Mammary epithelial cell (primary cell): ENCODE results near the gene FASTK.

Source experiments
- EZH2 ChIP-seq: IDR thresholded peaks from 2 replicates; pipeline ENCODE4 v1.6.1; 2012; ENCODE audit warnings: low read length, inconsistent platforms, borderline replicate concordance
- TF ChIP-seq, protein P1 (sequence below), 2 donors: IDR thresholded peaks in 1 of 2; conservative IDR thresholded peaks in 1 of 2; 2 replicates each; pipeline ENCODE4 v1.5.1; 2011 to 2012; ENCODE audit warnings: inconsistent platforms in 2 of 2, low read length in 2 of 2, mild to moderate bottlenecking in 2 of 2, control low read depth in 1 of 2, low read depth in 1 of 2; ENCODE audit not compliant: insufficient read depth in 1 of 2; ENCODE audit errors: extremely low read depth in 1 of 2

DNA sequence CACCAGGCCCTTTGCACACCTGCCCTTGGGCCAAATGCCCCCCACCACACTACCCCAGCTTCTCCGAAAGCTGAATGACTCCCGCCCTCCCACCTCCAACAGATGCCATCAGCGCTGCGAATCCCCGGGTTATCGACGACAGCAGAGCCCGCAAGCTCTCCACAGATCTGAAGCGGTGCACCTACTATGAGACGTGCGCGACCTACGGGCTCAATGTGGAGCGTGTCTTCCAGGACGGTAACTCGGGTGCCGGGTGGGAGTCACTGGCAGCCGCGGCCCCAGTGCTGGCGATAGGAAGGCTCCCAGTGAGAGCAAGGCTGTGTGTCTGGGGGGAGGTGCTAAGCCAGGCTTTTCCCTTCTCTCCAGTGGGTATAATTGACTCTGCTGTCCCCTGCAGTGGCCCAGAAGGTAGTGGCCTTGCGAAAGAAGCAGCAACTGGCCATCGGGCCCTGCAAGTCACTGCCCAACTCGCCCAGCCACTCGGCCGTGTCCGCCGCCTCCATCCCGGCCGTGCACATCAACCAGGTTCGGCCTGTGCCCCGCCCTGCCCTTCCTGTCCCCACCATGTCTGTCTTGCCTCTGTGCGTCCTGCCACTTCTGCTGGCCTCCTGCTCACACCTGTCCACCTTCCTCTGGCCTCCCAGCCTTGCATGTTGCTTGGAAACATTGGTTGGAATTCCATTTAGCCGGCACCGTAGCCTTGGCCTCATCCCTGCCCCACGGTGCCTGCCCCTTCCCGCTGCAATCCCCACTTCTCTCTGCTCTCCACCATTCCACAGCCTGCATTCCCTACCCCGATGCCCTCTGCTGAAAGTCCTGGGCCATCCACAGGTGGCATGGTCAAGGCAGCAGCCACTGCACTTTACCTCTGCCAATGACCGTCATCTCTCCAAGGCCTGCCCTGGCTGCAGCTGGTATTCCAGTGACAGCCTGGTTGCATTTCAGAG, 37.8 kb upstream of the FASTK start:
- TF ChIP-seq, protein P1, sequence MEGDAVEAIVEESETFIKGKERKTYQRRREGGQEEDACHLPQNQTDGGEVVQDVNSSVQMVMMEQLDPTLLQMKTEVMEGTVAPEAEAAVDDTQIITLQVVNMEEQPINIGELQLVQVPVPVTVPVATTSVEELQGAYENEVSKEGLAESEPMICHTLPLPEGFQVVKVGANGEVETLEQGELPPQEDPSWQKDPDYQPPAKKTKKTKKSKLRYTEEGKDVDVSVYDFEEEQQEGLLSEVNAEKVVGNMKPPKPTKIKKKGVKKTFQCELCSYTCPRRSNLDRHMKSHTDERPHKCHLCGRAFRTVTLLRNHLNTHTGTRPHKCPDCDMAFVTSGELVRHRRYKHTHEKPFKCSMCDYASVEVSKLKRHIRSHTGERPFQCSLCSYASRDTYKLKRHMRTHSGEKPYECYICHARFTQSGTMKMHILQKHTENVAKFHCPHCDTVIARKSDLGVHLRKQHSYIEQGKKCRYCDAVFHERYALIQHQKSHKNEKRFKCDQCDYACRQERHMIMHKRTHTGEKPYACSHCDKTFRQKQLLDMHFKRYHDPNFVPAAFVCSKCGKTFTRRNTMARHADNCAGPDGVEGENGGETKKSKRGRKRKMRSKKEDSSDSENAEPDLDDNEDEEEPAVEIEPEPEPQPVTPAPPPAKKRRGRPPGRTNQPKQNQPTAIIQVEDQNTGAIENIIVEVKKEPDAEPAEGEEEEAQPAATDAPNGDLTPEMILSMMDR (conservative IDR thresholded peaks at IDR 0.05 in 1 of 2, IDR thresholded peaks at IDR 0.05 in 1 of 2; ENCODE audit: extremely low read depth in 1 of 2, insufficient read depth in 1 of 2, low read depth in 1 of 2, low read length in 2 of 2): no peak
- TF ChIP-seq EZH2: no peak
